Inflammatory macrophage treated with lipopolysaccharide for 4 hours (primary cell): ENCODE measurements around the gene SLC7A10.
"Not testable (repeated sequence)": the region's sequence is repeated elsewhere in the genome, so short reads cannot be mapped to it uniquely, and the experiment has no call there.

Source experiments
- DNase-seq: peaks from one replicate; pipeline ENCODE4 v3.0.0-alpha.2; 2020

Gene SLC7A10

GRCh38 chr19:33236696-33237390 is 11.2 kb upstream of the SLC7A10 start:
- no peak for DNase-seq

GRCh38 chr19:33235996-33236350 is 10.3 kb upstream of the SLC7A10 start:
- DNase-seq: no peak

- DNase-seq: peak; percentile 78
Measured at GRCh38 chr19:33235269-33235995, 9.8 kb upstream of the SLC7A10 start.

GRCh38 chr19:33234736-33235135 is 9.1 kb upstream of the SLC7A10 start:
- DNase-seq: no peak

- DNase-seq: no peak
Measured at GRCh38 chr19:33234092-33234491, 8.4 kb upstream of the SLC7A10 start.

GRCh38 chr19:33233056-33233873 is 7.6 kb upstream of the SLC7A10 start:
- no peak for DNase-seq

- no peak for DNase-seq
Measured at GRCh38 chr19:33232656-33233055, 7.0 kb upstream of the SLC7A10 start.

GRCh38 chr19:33231511-33231910 is 5.9 kb upstream of the SLC7A10 start:
- DNase-seq: peak; percentile 69

- no peak for DNase-seq
Measured at GRCh38 chr19:33229962-33230361, 4.3 kb upstream of the SLC7A10 start.

GRCh38 chr19:33227870-33228599 is 2.4 kb upstream of the SLC7A10 start:
- no peak for DNase-seq

GRCh38 chr19:33227242-33227650 is 1.6 kb upstream of the SLC7A10 start:
- DNase-seq: no peak

GRCh38 chr19:33226550-33227241 is 1.0 kb upstream of the SLC7A10 start:
- DNase-seq: no peak

- DNase-seq: no peak
Measured at GRCh38 chr19:33224694-33225457, 774 bp downstream of the SLC7A10 start.

GRCh38 chr19:33222255-33222654 is 3.4 kb downstream of the SLC7A10 start:
- not testable (repeated sequence) for DNase-seq

- DNase-seq: no peak
Measured at GRCh38 chr19:33221638-33222037, 4.0 kb downstream of the SLC7A10 start.

GRCh38 chr19:33220735-33221134 is 4.9 kb downstream of the SLC7A10 start:
- no peak for DNase-seq

GRCh38 chr19:33220115-33220514 is 5.5 kb downstream of the SLC7A10 start:
- DNase-seq: no peak

GRCh38 chr19:33219261-33219815 is 6.3 kb downstream of the SLC7A10 start:
- no peak for DNase-seq

GRCh38 chr19:33217881-33218280 is 7.8 kb downstream of the SLC7A10 start:
- no peak for DNase-seq

- no peak for DNase-seq
Measured at GRCh38 chr19:33216198-33216830, 9.3 kb downstream of the SLC7A10 start.
